ENCODE measurements around the gene ARHGDIB.
A peak's percentile ranks its signal among the peaks of the same experiment; 100 is the strongest.

ARHGDIB gene

DNA sequence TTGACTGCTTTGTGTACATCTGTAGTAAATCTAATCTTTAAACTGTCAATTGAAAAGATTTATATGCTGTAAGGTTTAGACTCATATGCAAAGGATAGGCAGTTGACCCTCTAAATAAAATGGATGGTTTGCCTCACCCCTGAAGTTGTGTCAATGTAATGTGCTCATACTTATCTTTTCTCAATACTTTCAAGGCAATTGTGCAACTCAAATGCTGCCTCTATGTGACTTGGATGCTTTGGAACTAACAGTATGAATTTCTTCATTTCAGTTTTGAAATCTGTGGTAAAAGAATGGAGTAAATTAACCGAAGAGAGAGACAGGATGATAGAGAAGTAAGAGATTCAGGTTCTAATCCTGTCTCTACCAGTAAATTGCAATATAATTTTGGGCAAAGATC lies 21.2 kb upstream of the ARHGDIB start:
- no peak for DNase-seq

DNA sequence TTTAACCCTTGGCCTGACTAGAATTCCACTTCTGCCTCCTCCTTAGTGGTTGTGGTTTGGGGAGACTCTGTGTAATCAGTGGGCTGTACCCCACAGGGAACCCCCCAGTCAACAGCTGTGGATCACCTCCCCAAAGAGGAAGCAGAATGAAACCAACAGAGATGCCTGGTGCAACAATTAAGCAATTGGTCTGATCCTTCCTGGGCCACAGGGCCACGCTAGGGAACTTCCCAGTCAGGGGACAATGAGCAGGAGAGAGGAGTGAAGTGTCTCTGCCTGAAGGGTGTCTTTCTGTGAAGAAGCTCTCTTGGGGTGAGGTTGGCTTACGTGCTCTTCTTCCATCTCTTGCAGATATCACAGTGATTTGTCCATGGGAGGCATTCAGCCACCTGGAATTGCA lies 19.6 kb upstream of the ARHGDIB start:
- DNase-seq, result no peak

GRCh38 chr12:14979468-14979867 lies 18.1 kb upstream of the ARHGDIB start:
- no peak for DNase-seq

- no peak for DNase-seq
These were observed 15.3 kb upstream of the ARHGDIB start for GRCh38 chr12:14976658-14977057.

DNA sequence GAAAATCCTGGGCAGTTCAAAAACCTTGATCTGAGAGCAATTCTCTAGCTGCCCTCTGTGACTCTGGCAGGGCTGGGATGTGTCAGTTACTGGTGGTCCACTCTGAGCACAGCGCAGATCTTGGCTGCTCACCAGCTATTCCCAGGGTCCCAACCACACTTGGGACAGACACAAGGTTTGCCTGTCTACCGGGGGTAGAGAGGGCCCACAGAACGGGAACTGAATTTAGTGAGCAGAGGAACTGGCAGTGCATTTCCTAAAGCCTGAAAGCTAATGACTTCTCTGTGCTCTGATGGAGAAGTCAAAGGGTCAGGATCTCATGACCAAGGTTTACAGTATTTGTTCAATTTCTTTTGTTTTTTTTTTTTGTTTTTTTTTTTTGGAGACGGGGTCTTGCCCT lies 14.1 kb upstream of the ARHGDIB start:
- no peak for DNase-seq

GRCh38 chr12:14974633-14975032 lies 13.2 kb upstream of the ARHGDIB start:
- DNase-seq, result no peak

DNA sequence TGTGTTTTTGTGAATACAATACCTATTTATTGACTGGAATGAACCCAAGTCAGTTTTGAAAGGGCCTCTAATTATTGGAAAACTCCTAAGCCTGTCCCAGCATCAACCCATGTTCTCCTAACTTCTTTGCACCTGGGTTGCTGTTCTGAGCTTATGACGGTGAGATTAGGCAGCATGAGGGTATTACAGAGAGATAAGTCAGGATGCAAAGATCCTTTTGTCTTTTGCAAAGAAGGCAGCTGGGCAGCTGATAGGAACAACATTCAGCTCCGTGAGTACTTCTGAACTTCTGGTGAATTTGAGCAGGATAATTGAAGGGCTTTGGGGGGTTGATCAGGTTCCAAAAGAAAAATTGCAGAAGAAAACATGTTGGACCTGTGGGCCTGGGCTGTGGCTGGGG lies 11.4 kb upstream of the ARHGDIB start, which contains the start of gene PDE6H:
PDE6H (plus strand) TSS at position 227 of the 400 bp plus-strand sequence. CDS start 4,971 bp downstream, outside the sequence.
- DNase-seq, result no peak

- no peak for DNase-seq
These were observed 9.1 kb upstream of the ARHGDIB start for GRCh38 chr12:14970473-14970872.

GRCh38 chr12:14968478-14968877 lies 7.1 kb upstream of the ARHGDIB start:
- no peak for DNase-seq

DNA sequence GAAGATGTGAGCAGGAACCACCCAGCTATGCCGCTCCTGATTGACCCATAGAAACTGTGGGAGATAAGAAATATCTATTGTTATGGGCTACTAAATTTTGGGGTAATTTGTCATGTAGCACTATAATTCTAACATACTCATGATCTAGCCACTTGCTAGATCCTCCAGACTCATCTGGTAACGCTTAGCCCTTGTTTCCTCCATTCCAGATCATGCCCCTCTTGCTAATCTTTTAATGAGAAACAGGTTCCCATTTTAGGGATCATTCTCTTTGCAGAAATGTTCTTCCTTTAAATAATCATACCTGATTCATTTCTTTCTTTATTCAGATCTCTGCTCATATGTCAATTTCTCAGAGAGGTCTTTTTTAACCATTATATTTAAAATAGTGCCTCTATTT lies 3.8 kb upstream of the ARHGDIB start:
- no peak for DNase-seq

DNA sequence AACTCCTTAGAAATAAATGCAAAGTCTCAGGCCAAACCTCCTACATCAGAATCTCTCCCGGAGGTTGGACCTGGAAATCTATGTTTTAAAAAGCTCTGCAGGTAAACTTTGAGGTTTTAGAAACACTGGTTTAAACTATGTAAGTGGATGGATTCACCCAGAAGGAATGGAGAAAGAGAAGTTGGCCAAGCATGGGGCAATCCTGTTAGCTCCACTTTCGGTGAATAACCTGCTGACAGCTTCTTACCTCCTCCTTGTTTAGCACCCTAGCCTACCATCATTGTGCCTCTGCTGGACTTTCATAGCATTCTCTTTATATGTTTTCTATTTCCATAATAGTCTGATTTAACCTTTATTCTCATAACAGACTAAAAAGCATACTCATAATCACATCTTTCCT lies 3.0 kb upstream of the ARHGDIB start:
- DNase-seq, result no peak

GRCh38 chr12:14963520-14963919 lies 2.1 kb upstream of the ARHGDIB start:
- DNase-seq, result no peak

GRCh38 chr12:14962797-14963196 lies 1.4 kb upstream of the ARHGDIB start:
- DNase-seq, result no peak

DNA sequence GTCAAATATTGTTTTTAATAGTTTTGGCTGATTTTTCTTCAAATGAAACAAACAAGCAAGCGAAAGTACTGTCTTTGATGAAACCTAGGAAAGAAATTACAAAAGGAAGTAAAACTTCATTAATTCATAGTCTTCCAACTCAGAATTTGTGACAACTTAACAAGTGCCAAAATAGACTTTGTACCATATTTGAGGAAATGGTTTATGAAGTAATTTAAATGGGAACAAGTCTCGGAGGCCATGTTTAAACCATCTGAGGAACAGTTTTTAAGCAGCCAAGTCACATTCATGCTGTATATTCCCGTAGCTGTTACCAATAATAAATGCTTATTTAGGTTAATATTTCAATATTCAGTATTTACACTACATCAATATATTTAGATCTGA lies 745 bp upstream of the ARHGDIB start:
- no peak for DNase-seq

- DNase-seq, result peak; percentile 71
These were observed 594 bp downstream of the ARHGDIB start for GRCh38 chr12:14960548-14961465.

- DNase-seq, result no peak
These were observed 1.4 kb downstream of the ARHGDIB start for GRCh38 chr12:14959916-14960496.

GRCh38 chr12:14959463-14959862 lies 1.9 kb downstream of the ARHGDIB start:
- DNase-seq, result no peak

GRCh38 chr12:14959126-14959440 lies 2.3 kb downstream of the ARHGDIB start:
- DNase-seq, result peak; percentile 59

- DNase-seq, result peak; percentile 61
These were observed 2.9 kb downstream of the ARHGDIB start for GRCh38 chr12:14958361-14959125.

- no peak for DNase-seq
These were observed 3.7 kb downstream of the ARHGDIB start for GRCh38 chr12:14957551-14958168.

GRCh38 chr12:14956905-14957304 lies 4.5 kb downstream of the ARHGDIB start:
- DNase-seq, result no peak

- peak; percentile 79 for DNase-seq
These were observed 5.1 kb downstream of the ARHGDIB start for GRCh38 chr12:14956024-14956891.

Measured in activated CD4-positive, alpha-beta T cell treated with anti-CD3 and anti-CD28 coated beads, Interleukin-10, Interleukin-2, amounts not matched to agents 100 ng/mL and 50 ng/mL, durations not matched to agents 16 hours and 8 hours (primary cell).